HepG2 (cell line): ENCODE data around the gene MAP3K2. TPM values are rescaled to one million over a fixed set of nuclear protein-coding genes. Genes with fewer than 3 reads are reported as not detected.
A peak's percentile ranks its signal among the peaks of the same experiment; 100 is the strongest.

ENCODE experiments used
- SYNCRIP ChIP-seq: fragments of 200-400 bp; formaldehyde crosslinking; IDR thresholded peaks from 2 replicates; pipeline ENCODE4 v1.6.1; 2018; ENCODE audit warnings: mild to moderate bottlenecking, low read depth, low read length; ENCODE audit not compliant: insufficient read depth
- ZMYM2 ChIP-seq: sonication (generic); formaldehyde crosslinking; IDR thresholded peaks from 2 replicates; pipeline ENCODE4 v1.8.0; 2022; ENCODE audit warnings: mild to moderate bottlenecking, missing genetic modification reagents
- ZNF382 ChIP-seq: sonication (generic); formaldehyde crosslinking; IDR thresholded peaks from 2 replicates; pipeline ENCODE4 v1.5.0; 2020; ENCODE audit warnings: missing genetic modification reagents, mild to moderate bottlenecking, borderline replicate concordance
- ZNF501 ChIP-seq: sonication (generic); formaldehyde crosslinking; IDR thresholded peaks from 2 replicates; pipeline ENCODE4 v1.5.1; 2020; ENCODE audit warnings: mild to moderate bottlenecking, moderate library complexity, missing genetic modification reagents
- ZNF652 ChIP-seq: IDR thresholded peaks from 2 replicates; pipeline ENCODE4 v1.6.1; 2016; ENCODE audit warnings: low read depth, borderline replicate concordance
- ZNF788 ChIP-seq: sonication (generic); formaldehyde crosslinking; IDR thresholded peaks from 2 replicates; pipeline ENCODE4 v1.5.0; 2020; ENCODE audit warnings: mild to moderate bottlenecking, missing genetic modification reagents, borderline replicate concordance
- polyA plus RNA-seq, 8 experiments: library from polyadenylated mRNA; depleted of rRNA in 3 of 8; stranded (reverse) in 7 of 8; unstranded in 1 of 8; fragments of >200 nt; fragmentation: Illumina TruSeq in 4 of 8; extraction: Trizol in 4 of 8; gene quantifications; 2 replicates each; pipeline versions ENCODE4 v1.2.1 to v1.2.3, GENCODE V29; 2011 to 2016; ENCODE audit warnings: low read depth in 4 of 8, missing spikeins in 1 of 8, mixed read lengths in 1 of 8; ENCODE audit not compliant: insufficient read depth in 1 of 8
- total RNA-seq, 5 experiments: library from RNA; depleted of rRNA; stranded (reverse); fragments of >200 nt; fragmentation: Illumina TruSeq; extraction: Trizol; gene quantifications; 2 replicates each; pipeline ENCODE4 v1.2.3, GENCODE V29; 2016; ENCODE audit warnings: low read depth in 1 of 5
- TF ChIP-seq, protein P1 (sequence below): sonication (generic); formaldehyde crosslinking; conservative IDR thresholded peaks from 2 replicates; pipeline ENCODE4 v1.8.1; 2023; ENCODE audit warnings: missing genetic modification reagents
- TF ChIP-seq, protein P2 (sequence below): sonication (generic); formaldehyde crosslinking; IDR thresholded peaks from 2 replicates; pipeline ENCODE4 v1.5.0; 2020; ENCODE audit warnings: missing genetic modification reagents
- TF ChIP-seq, protein P3 (sequence below): sonication (generic); formaldehyde crosslinking; IDR thresholded peaks from 2 replicates; pipeline ENCODE4 v1.8.1; 2023; ENCODE audit warnings: mild to moderate bottlenecking, moderate library complexity, missing genetic modification reagents
- TF ChIP-seq, protein P4 (sequence below): sonication (generic); formaldehyde crosslinking; IDR thresholded peaks from 2 replicates; pipeline ENCODE4 v1.5.1; 2020; ENCODE audit warnings: missing genetic modification reagents, mild to moderate bottlenecking, borderline replicate concordance
- TF ChIP-seq, protein P5 (sequence below): sonication (generic); formaldehyde crosslinking; IDR thresholded peaks from 2 replicates; pipeline ENCODE4 v1.5.0; 2020; ENCODE audit warnings: missing genetic modification reagents
- TF ChIP-seq, protein P6 (sequence below): IDR thresholded peaks from 2 replicates; pipeline ENCODE4 v1.6.1; 2018; ENCODE audit warnings: missing genetic modification reagents, mild to moderate bottlenecking, missing compliant biosample characterization
- TF ChIP-seq, protein P7 (sequence below): sonication (generic); formaldehyde crosslinking; IDR thresholded peaks from 2 replicates; pipeline ENCODE4 v1.4.0; 2020; ENCODE audit warnings: mild to moderate bottlenecking, missing genetic modification reagents
- TF ChIP-seq, protein P8 (sequence below): sonication (generic); formaldehyde crosslinking; IDR thresholded peaks from 2 replicates; pipeline ENCODE4 v1.5.0; 2020; ENCODE audit warnings: missing genetic modification reagents

MAP3K2 gene
- total and polyA plus RNA-seq, 2 of the 13 experiments (the other 11 are each of a cell fraction or from before 2014, with no cell fraction given), result 12.2 to 37.2 TPM

DNA sequence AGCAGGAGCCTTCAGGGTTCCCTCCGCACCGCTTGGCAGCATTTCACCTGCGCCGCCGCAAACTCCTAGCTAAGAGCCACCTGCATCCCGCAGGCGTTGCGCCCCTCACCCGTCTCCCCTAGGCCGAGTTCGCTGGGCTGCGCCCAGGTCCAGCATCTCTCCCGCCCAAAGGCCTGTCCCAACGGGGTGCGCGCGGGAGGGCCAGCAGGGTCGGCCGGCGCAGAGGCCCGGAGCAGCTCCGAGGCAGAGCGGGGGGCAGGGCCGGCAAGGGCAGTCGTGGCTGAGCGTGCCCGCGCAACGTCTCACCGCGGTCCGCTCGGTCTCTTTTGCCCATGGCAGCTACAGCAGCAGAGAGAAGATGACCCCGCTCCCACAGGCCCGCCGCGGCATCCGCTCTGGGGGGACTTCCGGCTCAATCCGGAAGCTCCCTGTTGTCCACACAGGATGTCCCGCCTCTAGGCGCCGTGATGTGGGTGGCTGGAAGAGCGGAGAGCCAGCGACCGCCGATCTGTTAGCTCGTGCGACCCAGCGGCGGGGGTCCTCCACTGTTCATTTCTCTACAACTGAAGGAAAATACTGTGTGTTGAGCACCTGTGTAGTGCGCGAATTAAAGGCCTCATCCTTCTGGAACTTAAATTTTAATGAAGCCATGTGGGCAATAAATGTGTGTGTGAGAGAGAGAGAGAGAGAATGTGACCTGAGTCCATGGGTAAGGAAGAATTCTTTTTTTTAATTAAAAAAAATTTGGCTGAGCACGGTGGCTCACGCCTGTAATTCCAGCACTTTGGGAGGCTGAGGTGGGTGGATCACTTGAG, 93.8 kb downstream of the MAP3K2 start, which contains the start of gene ERCC3 (continued):
- TF ChIP-seq, protein P1, sequence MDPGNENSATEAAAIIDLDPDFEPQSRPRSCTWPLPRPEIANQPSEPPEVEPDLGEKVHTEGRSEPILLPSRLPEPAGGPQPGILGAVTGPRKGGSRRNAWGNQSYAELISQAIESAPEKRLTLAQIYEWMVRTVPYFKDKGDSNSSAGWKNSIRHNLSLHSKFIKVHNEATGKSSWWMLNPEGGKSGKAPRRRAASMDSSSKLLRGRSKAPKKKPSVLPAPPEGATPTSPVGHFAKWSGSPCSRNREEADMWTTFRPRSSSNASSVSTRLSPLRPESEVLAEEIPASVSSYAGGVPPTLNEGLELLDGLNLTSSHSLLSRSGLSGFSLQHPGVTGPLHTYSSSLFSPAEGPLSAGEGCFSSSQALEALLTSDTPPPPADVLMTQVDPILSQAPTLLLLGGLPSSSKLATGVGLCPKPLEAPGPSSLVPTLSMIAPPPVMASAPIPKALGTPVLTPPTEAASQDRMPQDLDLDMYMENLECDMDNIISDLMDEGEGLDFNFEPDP (CRISPR knock-in tag), result no peak
- TF ChIP-seq, protein P2, sequence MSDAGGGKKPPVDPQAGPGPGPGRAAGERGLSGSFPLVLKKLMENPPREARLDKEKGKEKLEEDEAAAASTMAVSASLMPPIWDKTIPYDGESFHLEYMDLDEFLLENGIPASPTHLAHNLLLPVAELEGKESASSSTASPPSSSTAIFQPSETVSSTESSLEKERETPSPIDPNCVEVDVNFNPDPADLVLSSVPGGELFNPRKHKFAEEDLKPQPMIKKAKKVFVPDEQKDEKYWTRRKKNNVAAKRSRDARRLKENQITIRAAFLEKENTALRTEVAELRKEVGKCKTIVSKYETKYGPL (CRISPR knock-in tag), result peak; percentile 13; the same call in 1 of the 2 replicates
- TF ChIP-seq ZMYM2 (CRISPR knock-in tag), result peak; percentile 75; the same call in 1 of the 2 replicates
- TF ChIP-seq, protein P3, sequence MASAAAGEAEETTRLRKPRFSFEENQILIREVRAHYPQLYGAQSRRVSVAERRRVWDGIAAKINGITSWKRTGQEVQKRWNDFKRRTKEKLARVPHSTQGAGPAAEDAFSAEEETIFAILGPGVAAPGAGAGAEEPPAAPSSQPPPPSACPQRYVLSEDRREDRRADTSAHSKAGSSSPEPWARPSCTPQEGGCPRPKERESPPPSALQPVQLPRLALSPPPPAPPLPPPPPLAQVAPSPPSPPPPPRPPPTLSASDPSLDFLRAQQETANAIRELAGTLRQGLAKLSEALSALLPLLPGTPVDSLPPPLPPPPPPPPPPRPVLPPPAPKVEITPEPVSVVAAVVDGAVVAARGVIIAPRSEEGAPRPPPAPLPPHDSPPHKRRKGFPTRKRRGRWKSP, result peak; percentile 70
- TF ChIP-seq, protein P4, sequence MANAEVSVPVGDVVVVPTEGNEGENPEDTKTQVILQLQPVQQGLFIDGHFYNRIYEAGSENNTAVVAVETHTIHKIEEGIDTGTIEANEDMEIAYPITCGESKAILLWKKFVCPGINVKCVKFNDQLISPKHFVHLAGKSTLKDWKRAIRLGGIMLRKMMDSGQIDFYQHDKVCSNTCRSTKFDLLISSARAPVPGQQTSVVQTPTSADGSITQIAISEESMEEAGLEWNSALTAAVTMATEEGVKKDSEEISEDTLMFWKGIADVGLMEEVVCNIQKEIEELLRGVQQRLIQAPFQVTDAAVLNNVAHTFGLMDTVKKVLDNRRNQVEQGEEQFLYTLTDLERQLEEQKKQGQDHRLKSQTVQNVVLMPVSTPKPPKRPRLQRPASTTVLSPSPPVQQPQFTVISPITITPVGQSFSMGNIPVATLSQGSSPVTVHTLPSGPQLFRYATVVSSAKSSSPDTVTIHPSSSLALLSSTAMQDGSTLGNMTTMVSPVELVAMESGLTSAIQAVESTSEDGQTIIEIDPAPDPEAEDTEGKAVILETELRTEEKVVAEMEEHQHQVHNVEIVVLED (CRISPR knock-in tag), result peak; percentile 84
- TF ChIP-seq, protein P5, sequence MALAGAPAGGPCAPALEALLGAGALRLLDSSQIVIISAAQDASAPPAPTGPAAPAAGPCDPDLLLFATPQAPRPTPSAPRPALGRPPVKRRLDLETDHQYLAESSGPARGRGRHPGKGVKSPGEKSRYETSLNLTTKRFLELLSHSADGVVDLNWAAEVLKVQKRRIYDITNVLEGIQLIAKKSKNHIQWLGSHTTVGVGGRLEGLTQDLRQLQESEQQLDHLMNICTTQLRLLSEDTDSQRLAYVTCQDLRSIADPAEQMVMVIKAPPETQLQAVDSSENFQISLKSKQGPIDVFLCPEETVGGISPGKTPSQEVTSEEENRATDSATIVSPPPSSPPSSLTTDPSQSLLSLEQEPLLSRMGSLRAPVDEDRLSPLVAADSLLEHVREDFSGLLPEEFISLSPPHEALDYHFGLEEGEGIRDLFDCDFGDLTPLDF (CRISPR knock-in tag), result peak; percentile 65; the same call in 1 of the 2 replicates
- TF ChIP-seq ZNF382, result no peak
- TF ChIP-seq, protein P6, sequence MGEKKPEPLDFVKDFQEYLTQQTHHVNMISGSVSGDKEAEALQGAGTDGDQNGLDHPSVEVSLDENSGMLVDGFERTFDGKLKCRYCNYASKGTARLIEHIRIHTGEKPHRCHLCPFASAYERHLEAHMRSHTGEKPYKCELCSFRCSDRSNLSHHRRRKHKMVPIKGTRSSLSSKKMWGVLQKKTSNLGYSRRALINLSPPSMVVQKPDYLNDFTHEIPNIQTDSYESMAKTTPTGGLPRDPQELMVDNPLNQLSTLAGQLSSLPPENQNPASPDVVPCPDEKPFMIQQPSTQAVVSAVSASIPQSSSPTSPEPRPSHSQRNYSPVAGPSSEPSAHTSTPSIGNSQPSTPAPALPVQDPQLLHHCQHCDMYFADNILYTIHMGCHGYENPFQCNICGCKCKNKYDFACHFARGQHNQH (CRISPR knock-in tag), result peak; percentile 82
- TF ChIP-seq SYNCRIP, result no peak
- TF ChIP-seq, protein P7, sequence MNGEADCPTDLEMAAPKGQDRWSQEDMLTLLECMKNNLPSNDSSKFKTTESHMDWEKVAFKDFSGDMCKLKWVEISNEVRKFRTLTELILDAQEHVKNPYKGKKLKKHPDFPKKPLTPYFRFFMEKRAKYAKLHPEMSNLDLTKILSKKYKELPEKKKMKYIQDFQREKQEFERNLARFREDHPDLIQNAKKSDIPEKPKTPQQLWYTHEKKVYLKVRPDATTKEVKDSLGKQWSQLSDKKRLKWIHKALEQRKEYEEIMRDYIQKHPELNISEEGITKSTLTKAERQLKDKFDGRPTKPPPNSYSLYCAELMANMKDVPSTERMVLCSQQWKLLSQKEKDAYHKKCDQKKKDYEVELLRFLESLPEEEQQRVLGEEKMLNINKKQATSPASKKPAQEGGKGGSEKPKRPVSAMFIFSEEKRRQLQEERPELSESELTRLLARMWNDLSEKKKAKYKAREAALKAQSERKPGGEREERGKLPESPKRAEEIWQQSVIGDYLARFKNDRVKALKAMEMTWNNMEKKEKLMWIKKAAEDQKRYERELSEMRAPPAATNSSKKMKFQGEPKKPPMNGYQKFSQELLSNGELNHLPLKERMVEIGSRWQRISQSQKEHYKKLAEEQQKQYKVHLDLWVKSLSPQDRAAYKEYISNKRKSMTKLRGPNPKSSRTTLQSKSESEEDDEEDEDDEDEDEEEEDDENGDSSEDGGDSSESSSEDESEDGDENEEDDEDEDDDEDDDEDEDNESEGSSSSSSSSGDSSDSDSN (CRISPR knock-in tag), result peak; percentile 88
- no peak for TF ChIP-seq ZNF652 (CRISPR knock-in tag)
- peak; percentile 94 for TF ChIP-seq ZNF501 (CRISPR knock-in tag)
- peak; percentile 97 for TF ChIP-seq ZNF788 (CRISPR knock-in tag)
- TF ChIP-seq, protein P8, sequence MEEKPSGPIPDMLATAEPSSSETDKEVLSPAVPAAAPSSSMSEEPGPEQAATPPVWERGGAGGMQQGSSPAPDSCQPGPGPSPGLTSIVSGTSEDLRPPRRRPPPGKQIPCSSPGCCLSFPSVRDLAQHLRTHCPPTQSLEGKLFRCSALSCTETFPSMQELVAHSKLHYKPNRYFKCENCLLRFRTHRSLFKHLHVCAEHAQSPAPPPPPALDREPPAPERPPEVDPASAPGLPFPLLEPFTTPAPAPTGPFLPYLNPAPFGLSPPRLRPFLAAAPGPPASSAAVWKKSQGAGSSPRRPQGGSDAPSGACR (CRISPR knock-in tag), result peak; percentile 57; the same call in 1 of the 2 replicates
